ENCODE data around the gene RABL6.
A peak's percentile ranks its signal among the peaks of the same experiment; 100 is the strongest.
"Not testable (repeated sequence)": the region's sequence is repeated elsewhere in the genome, so short reads cannot be mapped to it uniquely, and the experiment has no call there.

RABL6 gene

GRCh38 chr9:136807281-136808074, at the start of gene RABL6:
TSS of gene RABL6 (plus strand) at chr9:136807948. CDS start at chr9:136808197, 249 bp downstream.
- Histone ChIP-seq H3K36me3 (ENCODE audit: control insufficient read depth in 5 of 5, insufficient read depth in 5 of 5, low read length in 5 of 5) (peaks cover 0 to 15% (median 4%) of the 10 kb centered on the region in 5 donors), H3K4me1 (ENCODE audit: control insufficient read depth in 5 of 5, insufficient read depth in 5 of 5, low read length in 5 of 5) (peaks cover 0 to 38% (median 33%) of the 10 kb centered on the region in 5 donors)

GRCh38 chr9:136759001-136759400, 48.7 kb upstream of the RABL6 start:
- Histone ChIP-seq H3K36me3 (ENCODE audit: control insufficient read depth in 5 of 5, insufficient read depth in 5 of 5, low read length in 5 of 5) (no peaks in the 10 kb centered on the region), H3K27ac (ENCODE audit: low read depth, low read length) (no peak overlapping the region), H3K4me3 (ENCODE audit: low read depth in 1 of 5, low read length in 5 of 5) (no peak overlapping the region), H3K27me3 (ENCODE audit: control insufficient read depth in 5 of 5, insufficient read depth in 4 of 5, low read length in 5 of 5) (peaks cover 0 to 9% (median 3%) of the 10 kb centered on the region in 5 donors), H3K9ac (ENCODE audit: low read length in 5 of 5) (no peak overlapping the region), H3K4me1 (ENCODE audit: control insufficient read depth in 5 of 5, insufficient read depth in 5 of 5, low read length in 5 of 5) (peaks cover 0 to 7% (median 5%) of the 10 kb centered on the region in 5 donors), H3K9me3 (ENCODE audit: control insufficient read depth in 5 of 5, low read length in 5 of 5) (peaks cover 0 to 13% (median 10%) of the 10 kb centered on the region in 5 donors)

More at GRCh38 chr9:136807281-136808074, at the start of gene RABL6:
- H3K27me3 ChIP-seq (ENCODE audit: control insufficient read depth in 5 of 5, insufficient read depth in 4 of 5, low read length in 5 of 5): peaks cover under 1 to 1% (median under 1%) of the 10 kb centered on the region in 5 donors
- peak within 1 kb of the TSS; percentile 22 to 87 (median 80) for H3K9ac ChIP-seq (ENCODE audit: low read length in 5 of 5)
- H3K4me3 ChIP-seq (ENCODE audit: low read depth in 1 of 5, low read length in 5 of 5): peak within 1 kb of the TSS; percentile 74 to 92 (median 81)
- H3K27ac ChIP-seq (ENCODE audit: low read depth, low read length): peak within 1 kb of the TSS; percentile 62
- H3K9me3 ChIP-seq (ENCODE audit: control insufficient read depth in 5 of 5, low read length in 5 of 5): no peaks in the 10 kb centered on the region

- Histone ChIP-seq H3K4me1 (ENCODE audit: control insufficient read depth in 5 of 5, insufficient read depth in 5 of 5, low read length in 5 of 5) (peaks cover 0 to 7% (median 5%) of the 10 kb centered on the region in 5 donors), H3K4me3 (ENCODE audit: low read depth in 1 of 5, low read length in 5 of 5) (no peak overlapping the region), H3K27me3 (ENCODE audit: control insufficient read depth in 5 of 5, insufficient read depth in 4 of 5, low read length in 5 of 5) (peaks cover 0 to 10% (median 3%) of the 10 kb centered on the region in 5 donors), H3K9me3 (ENCODE audit: control insufficient read depth in 5 of 5, low read length in 5 of 5) (peaks cover 0 to 13% (median 10%) of the 10 kb centered on the region in 5 donors), H3K9ac (ENCODE audit: low read length in 5 of 5) (no peak overlapping the region), H3K36me3 (ENCODE audit: control insufficient read depth in 5 of 5, insufficient read depth in 5 of 5, low read length in 5 of 5) (no peaks in the 10 kb centered on the region), H3K27ac (ENCODE audit: low read depth, low read length) (no peak overlapping the region)
These were observed 48.1 kb upstream of the RABL6 start for GRCh38 chr9:136759436-136760325.

- peaks cover 0 to 11% (median 8%) of the 10 kb centered on the region in 5 donors for H3K9me3 ChIP-seq (ENCODE audit: control insufficient read depth in 5 of 5, low read length in 5 of 5)
- no peak overlapping the region for H3K27ac ChIP-seq (ENCODE audit: low read depth, low read length)
- H3K4me3 ChIP-seq (ENCODE audit: low read depth in 1 of 5, low read length in 5 of 5): no peak overlapping the region
- no peaks in the 10 kb centered on the region for H3K36me3 ChIP-seq (ENCODE audit: control insufficient read depth in 5 of 5, insufficient read depth in 5 of 5, low read length in 5 of 5)
- H3K27me3 ChIP-seq (ENCODE audit: control insufficient read depth in 5 of 5, insufficient read depth in 4 of 5, low read length in 5 of 5): peaks cover 0 to 10% (median 3%) of the 10 kb centered on the region in 5 donors
- H3K9ac ChIP-seq (ENCODE audit: low read length in 5 of 5): no peak overlapping the region
- H3K4me1 ChIP-seq (ENCODE audit: control insufficient read depth in 5 of 5, insufficient read depth in 5 of 5, low read length in 5 of 5): peaks cover 0 to 7% (median 5%) of the 10 kb centered on the region in 5 donors
These were observed 47.3 kb upstream of the RABL6 start for GRCh38 chr9:136760424-136760823.

GRCh38 chr9:136760834-136761544, 46.8 kb upstream of the RABL6 start:
- H3K4me1 ChIP-seq (ENCODE audit: control insufficient read depth in 5 of 5, insufficient read depth in 5 of 5, low read length in 5 of 5); H3K9me3 ChIP-seq (ENCODE audit: control insufficient read depth in 5 of 5, low read length in 5 of 5); H3K36me3 ChIP-seq (ENCODE audit: control insufficient read depth in 5 of 5, insufficient read depth in 5 of 5, low read length in 5 of 5); H3K9ac ChIP-seq (ENCODE audit: low read length in 5 of 5); H3K4me3 ChIP-seq (ENCODE audit: low read depth in 1 of 5, low read length in 5 of 5); H3K27ac ChIP-seq (ENCODE audit: low read depth, low read length): not testable (repeated sequence)
- H3K27me3 ChIP-seq (ENCODE audit: control insufficient read depth in 5 of 5, insufficient read depth in 4 of 5, low read length in 5 of 5): peaks cover 0 to 10% (median 3%) of the 10 kb centered on the region in 5 donors

GRCh38 chr9:136761545-136761981, 46.2 kb upstream of the RABL6 start:
- peaks cover 0 to 7% (median 5%) of the 10 kb centered on the region in 5 donors for H3K4me1 ChIP-seq (ENCODE audit: control insufficient read depth in 5 of 5, insufficient read depth in 5 of 5, low read length in 5 of 5)
- H3K9ac ChIP-seq (ENCODE audit: low read length in 5 of 5): no peak overlapping the region
- H3K27ac ChIP-seq (ENCODE audit: low read depth, low read length): no peak overlapping the region
- no peaks in the 10 kb centered on the region for H3K36me3 ChIP-seq (ENCODE audit: control insufficient read depth in 5 of 5, insufficient read depth in 5 of 5, low read length in 5 of 5)
- H3K9me3 ChIP-seq (ENCODE audit: control insufficient read depth in 5 of 5, low read length in 5 of 5): no peaks in the 10 kb centered on the region
- H3K4me3 ChIP-seq (ENCODE audit: low read depth in 1 of 5, low read length in 5 of 5): no peak overlapping the region
- peaks cover 0 to 10% (median 3%) of the 10 kb centered on the region in 5 donors for H3K27me3 ChIP-seq (ENCODE audit: control insufficient read depth in 5 of 5, insufficient read depth in 4 of 5, low read length in 5 of 5)

GRCh38 chr9:136762221-136762691, 45.5 kb upstream of the RABL6 start:
- Histone ChIP-seq H3K9ac (ENCODE audit: low read length in 5 of 5) (no peak overlapping the region), H3K27me3 (ENCODE audit: control insufficient read depth in 5 of 5, insufficient read depth in 4 of 5, low read length in 5 of 5) (peaks cover 0 to 10% (median 0%) of the 10 kb centered on the region in 5 donors), H3K4me1 (ENCODE audit: control insufficient read depth in 5 of 5, insufficient read depth in 5 of 5, low read length in 5 of 5) (peaks cover 0 to 7% (median 5%) of the 10 kb centered on the region in 5 donors), H3K4me3 (ENCODE audit: low read depth in 1 of 5, low read length in 5 of 5) (no peak overlapping the region), H3K36me3 (ENCODE audit: control insufficient read depth in 5 of 5, insufficient read depth in 5 of 5, low read length in 5 of 5) (no peaks in the 10 kb centered on the region), H3K9me3 (ENCODE audit: control insufficient read depth in 5 of 5, low read length in 5 of 5) (no peaks in the 10 kb centered on the region), H3K27ac (ENCODE audit: low read depth, low read length) (no peak overlapping the region)

GRCh38 chr9:136762915-136763648, 44.7 kb upstream of the RABL6 start:
- Histone ChIP-seq H3K4me1 (ENCODE audit: control insufficient read depth in 5 of 5, insufficient read depth in 5 of 5, low read length in 5 of 5) (peaks cover 0 to 6% (median 5%) of the 10 kb centered on the region in 5 donors), H3K27me3 (ENCODE audit: control insufficient read depth in 5 of 5, insufficient read depth in 4 of 5, low read length in 5 of 5) (peaks cover 2 to 17% (median 4%) of the 10 kb centered on the region in 5 donors), H3K4me3 (ENCODE audit: low read depth in 1 of 5, low read length in 5 of 5) (no peak overlapping the region), H3K9me3 (ENCODE audit: control insufficient read depth in 5 of 5, low read length in 5 of 5) (no peaks in the 10 kb centered on the region), H3K9ac (ENCODE audit: low read length in 5 of 5) (no peak overlapping the region), H3K36me3 (ENCODE audit: control insufficient read depth in 5 of 5, insufficient read depth in 5 of 5, low read length in 5 of 5) (no peaks in the 10 kb centered on the region), H3K27ac (ENCODE audit: low read depth, low read length) (no peak overlapping the region)

GRCh38 chr9:136763649-136764035, 44.1 kb upstream of the RABL6 start:
- peaks cover 3 to 19% (median 4%) of the 10 kb centered on the region in 5 donors for H3K27me3 ChIP-seq (ENCODE audit: control insufficient read depth in 5 of 5, insufficient read depth in 4 of 5, low read length in 5 of 5)
- H3K4me1 ChIP-seq (ENCODE audit: control insufficient read depth in 5 of 5, insufficient read depth in 5 of 5, low read length in 5 of 5): peaks cover 0 to 6% (median 4%) of the 10 kb centered on the region in 5 donors
- H3K36me3 ChIP-seq (ENCODE audit: control insufficient read depth in 5 of 5, insufficient read depth in 5 of 5, low read length in 5 of 5): no peaks in the 10 kb centered on the region
- no peak overlapping the region for H3K4me3 ChIP-seq (ENCODE audit: low read depth in 1 of 5, low read length in 5 of 5)
- H3K9ac ChIP-seq (ENCODE audit: low read length in 5 of 5): no peak overlapping the region
- H3K27ac ChIP-seq (ENCODE audit: low read depth, low read length): no peak overlapping the region
- H3K9me3 ChIP-seq (ENCODE audit: control insufficient read depth in 5 of 5, low read length in 5 of 5): no peaks in the 10 kb centered on the region

Data from subcutaneous abdominal adipose tissue (tissue), 5 donors.